Parathyroid adenoma (tissue), 2 donors: ENCODE results near the gene ZNF783.
"Not testable (repeated sequence)": the region's sequence is repeated elsewhere in the genome, so short reads cannot be mapped to it uniquely, and the experiment has no call there.

Experiments used
- H2AFZ ChIP-seq: fragments of 300-600 bp; sonication (generic); one replicate; pipeline ENCODE4 v1.7.0; 2017; ENCODE audit warnings: antibody characterized with exemption, mild to moderate bottlenecking
- H3K27ac ChIP-seq: fragments of 300-600 bp; sonication (generic); one replicate; pipeline ENCODE4 v1.7.0; 2017
- H3K27me3 ChIP-seq: fragments of 300-600 bp; sonication (generic); one replicate; pipeline ENCODE4 v1.7.0; 2017; ENCODE audit warnings: low read length; ENCODE audit not compliant: control insufficient read depth, insufficient read depth
- H3K36me3 ChIP-seq: fragments of 300-600 bp; sonication (generic); one replicate; pipeline ENCODE4 v1.7.0; 2017; ENCODE audit warnings: low read length; ENCODE audit not compliant: control insufficient read depth, insufficient read depth
- H3K4me1 ChIP-seq: fragments of 300-600 bp; sonication (generic); one replicate; pipeline ENCODE4 v1.7.0; 2017; ENCODE audit warnings: control low read depth
- H3K4me2 ChIP-seq: fragments of 300-600 bp; sonication (generic); one replicate; pipeline ENCODE4 v1.7.0; 2017; ENCODE audit warnings: low read length
- H3K4me3 ChIP-seq: fragments of 300-600 bp; sonication (generic); one replicate; pipeline ENCODE4 v1.7.0; 2017; ENCODE audit warnings: low read depth, low read length
- H3K79me2 ChIP-seq: fragments of 300-600 bp; sonication (generic); one replicate; pipeline ENCODE4 v1.7.0; 2017; ENCODE audit warnings: control low read depth
- H3K9ac ChIP-seq: fragments of 300-600 bp; sonication (generic); one replicate; pipeline ENCODE4 v1.7.0; 2017; ENCODE audit warnings: mild to moderate bottlenecking
- H3K9me3 ChIP-seq: fragments of 300-600 bp; sonication (generic); one replicate; pipeline ENCODE4 v1.7.0; 2017; ENCODE audit warnings: low read length; ENCODE audit not compliant: control insufficient read depth
- TF ChIP-seq, protein P1 (sequence below): fragments of 300-600 bp; sonication (generic); IDR thresholded peaks from one replicate; pipeline ENCODE4 v1.7.0; 2017; ENCODE audit warnings: antibody characterized with exemption, mild to moderate bottlenecking
- donor health status: primary hyperparathyroidism.

Gene ZNF783

GRCh38 chr7:149245244-149245643 lies 16.8 kb upstream of the ZNF783 start:
- H3K9ac ChIP-seq = no peak overlapping the region
- peaks cover 2% of the 10 kb centered on the region for H3K4me1 ChIP-seq
- no peaks in the 10 kb centered on the region for H3K27me3 ChIP-seq
- H3K9me3 ChIP-seq = no peaks in the 10 kb centered on the region
- H3K36me3 ChIP-seq = no peaks in the 10 kb centered on the region
- no peak overlapping the region for H3K4me3 ChIP-seq
- no peak overlapping the region for H3K4me2 ChIP-seq
- no peak overlapping the region for H2AFZ ChIP-seq
- TF ChIP-seq, protein P1, sequence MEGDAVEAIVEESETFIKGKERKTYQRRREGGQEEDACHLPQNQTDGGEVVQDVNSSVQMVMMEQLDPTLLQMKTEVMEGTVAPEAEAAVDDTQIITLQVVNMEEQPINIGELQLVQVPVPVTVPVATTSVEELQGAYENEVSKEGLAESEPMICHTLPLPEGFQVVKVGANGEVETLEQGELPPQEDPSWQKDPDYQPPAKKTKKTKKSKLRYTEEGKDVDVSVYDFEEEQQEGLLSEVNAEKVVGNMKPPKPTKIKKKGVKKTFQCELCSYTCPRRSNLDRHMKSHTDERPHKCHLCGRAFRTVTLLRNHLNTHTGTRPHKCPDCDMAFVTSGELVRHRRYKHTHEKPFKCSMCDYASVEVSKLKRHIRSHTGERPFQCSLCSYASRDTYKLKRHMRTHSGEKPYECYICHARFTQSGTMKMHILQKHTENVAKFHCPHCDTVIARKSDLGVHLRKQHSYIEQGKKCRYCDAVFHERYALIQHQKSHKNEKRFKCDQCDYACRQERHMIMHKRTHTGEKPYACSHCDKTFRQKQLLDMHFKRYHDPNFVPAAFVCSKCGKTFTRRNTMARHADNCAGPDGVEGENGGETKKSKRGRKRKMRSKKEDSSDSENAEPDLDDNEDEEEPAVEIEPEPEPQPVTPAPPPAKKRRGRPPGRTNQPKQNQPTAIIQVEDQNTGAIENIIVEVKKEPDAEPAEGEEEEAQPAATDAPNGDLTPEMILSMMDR = no peak
- H3K79me2 ChIP-seq = peaks cover 21% of the 10 kb centered on the region
- H3K27ac ChIP-seq = no peak overlapping the region

DNA sequence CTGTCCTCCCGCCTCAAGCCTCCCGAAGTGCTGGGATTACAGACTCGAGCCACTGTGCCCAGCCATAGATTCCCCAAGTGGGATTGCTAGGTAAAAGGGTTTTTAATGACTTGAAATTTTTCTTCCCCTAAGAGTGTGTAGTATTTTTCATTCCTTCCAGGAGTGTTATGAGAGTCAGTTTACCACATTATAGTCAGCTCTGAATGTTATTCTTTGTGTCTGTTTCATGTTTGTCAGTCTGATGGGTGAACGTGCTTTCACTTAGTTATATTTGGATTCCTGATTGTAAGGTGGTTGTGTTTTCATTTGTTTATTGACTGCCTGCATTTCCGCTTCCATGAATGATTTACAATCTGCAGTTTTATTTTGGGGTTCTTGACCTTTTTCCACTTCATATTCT lies 16.3 kb upstream of the ZNF783 start:
- Histone ChIP-seq H3K9ac (no peak overlapping the region), H3K27me3 (no peaks in the 10 kb centered on the region), H3K27ac (no peak overlapping the region), H3K36me3 (no peaks in the 10 kb centered on the region), H3K4me3 (no peak overlapping the region), H3K9me3 (no peaks in the 10 kb centered on the region), H3K4me2 (no peak overlapping the region), H2AFZ (no peak overlapping the region), H3K4me1 (no peaks in the 10 kb centered on the region), H3K79me2 (peaks cover 18% of the 10 kb centered on the region)
- TF ChIP-seq, protein P1 = no peak

GRCh38 chr7:149248777-149249176 lies 13.2 kb upstream of the ZNF783 start:
- Histone ChIP-seq H3K4me2 (no peak overlapping the region), H3K9me3 (no peaks in the 10 kb centered on the region), H3K4me3 (no peak overlapping the region), H3K27ac (no peak overlapping the region), H3K4me1 (no peaks in the 10 kb centered on the region), H3K27me3 (no peaks in the 10 kb centered on the region), H3K36me3 (no peaks in the 10 kb centered on the region), H3K79me2 (peaks cover 9% of the 10 kb centered on the region), H3K9ac (no peak overlapping the region), H2AFZ (no peak overlapping the region)
- TF ChIP-seq, protein P1 = no peak

GRCh38 chr7:149250151-149250550 lies 11.8 kb upstream of the ZNF783 start:
- not testable (repeated sequence) for H3K4me1 ChIP-seq, H3K79me2 ChIP-seq, H2AFZ ChIP-seq, H3K36me3 ChIP-seq, H3K4me3 ChIP-seq, H3K27me3 ChIP-seq, H3K9me3 ChIP-seq, H3K4me2 ChIP-seq, H3K9ac ChIP-seq, H3K27ac ChIP-seq

DNA sequence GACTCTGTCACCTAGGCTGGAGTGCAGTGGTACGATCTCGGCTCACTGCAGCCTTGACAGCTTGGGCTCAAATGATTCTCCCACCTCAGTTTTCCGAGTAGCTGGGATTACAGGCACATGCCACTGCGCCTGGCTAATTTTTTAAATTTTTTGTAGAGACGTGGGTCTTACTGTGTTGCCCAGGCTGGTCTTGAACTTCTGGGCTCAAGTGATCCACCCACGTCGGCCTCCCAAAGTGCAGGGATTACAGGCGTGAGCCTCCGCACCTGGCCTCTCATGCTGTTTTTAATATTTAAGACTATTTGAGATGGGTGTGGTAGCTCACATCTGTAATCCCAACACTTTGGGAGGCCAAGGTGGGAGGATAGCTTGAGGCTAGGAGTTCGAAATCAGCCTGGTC lies 10.5 kb upstream of the ZNF783 start:
- H2AFZ ChIP-seq, H3K9ac ChIP-seq, H3K27me3 ChIP-seq, H3K4me1 ChIP-seq, H3K27ac ChIP-seq, H3K36me3 ChIP-seq, H3K4me2 ChIP-seq, H3K4me3 ChIP-seq, H3K9me3 ChIP-seq, H3K79me2 ChIP-seq: not testable (repeated sequence)

- no peak overlapping the region for H3K9ac ChIP-seq
- TF ChIP-seq, protein P1 = no peak
- H3K9me3 ChIP-seq = no peaks in the 10 kb centered on the region
- H3K36me3 ChIP-seq = no peaks in the 10 kb centered on the region
- no peak overlapping the region for H2AFZ ChIP-seq
- no peak overlapping the region for H3K27ac ChIP-seq
- peaks cover 3% of the 10 kb centered on the region for H3K79me2 ChIP-seq
- no peaks in the 10 kb centered on the region for H3K27me3 ChIP-seq
- H3K4me3 ChIP-seq = no peak overlapping the region
- H3K4me1 ChIP-seq = no peaks in the 10 kb centered on the region
- no peak overlapping the region for H3K4me2 ChIP-seq
Observed at GRCh38 chr7:149252378-149252777, 9.6 kb upstream of the ZNF783 start.
